ENCODE measurements around the gene NPAS3.

Gene NPAS3

GRCh38 chr14:32934881-32935633 is 3.6 kb upstream of the NPAS3 start:
- no peak overlapping the region for H3K27ac ChIP-seq
- no peak for DNase-seq (ENCODE audit: low spot score)
- TF ChIP-seq, protein P1, sequence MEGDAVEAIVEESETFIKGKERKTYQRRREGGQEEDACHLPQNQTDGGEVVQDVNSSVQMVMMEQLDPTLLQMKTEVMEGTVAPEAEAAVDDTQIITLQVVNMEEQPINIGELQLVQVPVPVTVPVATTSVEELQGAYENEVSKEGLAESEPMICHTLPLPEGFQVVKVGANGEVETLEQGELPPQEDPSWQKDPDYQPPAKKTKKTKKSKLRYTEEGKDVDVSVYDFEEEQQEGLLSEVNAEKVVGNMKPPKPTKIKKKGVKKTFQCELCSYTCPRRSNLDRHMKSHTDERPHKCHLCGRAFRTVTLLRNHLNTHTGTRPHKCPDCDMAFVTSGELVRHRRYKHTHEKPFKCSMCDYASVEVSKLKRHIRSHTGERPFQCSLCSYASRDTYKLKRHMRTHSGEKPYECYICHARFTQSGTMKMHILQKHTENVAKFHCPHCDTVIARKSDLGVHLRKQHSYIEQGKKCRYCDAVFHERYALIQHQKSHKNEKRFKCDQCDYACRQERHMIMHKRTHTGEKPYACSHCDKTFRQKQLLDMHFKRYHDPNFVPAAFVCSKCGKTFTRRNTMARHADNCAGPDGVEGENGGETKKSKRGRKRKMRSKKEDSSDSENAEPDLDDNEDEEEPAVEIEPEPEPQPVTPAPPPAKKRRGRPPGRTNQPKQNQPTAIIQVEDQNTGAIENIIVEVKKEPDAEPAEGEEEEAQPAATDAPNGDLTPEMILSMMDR (conservative IDR thresholded peaks at IDR 0.05; ENCODE audit: low read depth) = no peak
- ChIA-PET POLR2A (ENCODE audit: low non-redundant PET) (no interaction called here), CTCF (interaction anchor here (0.6 to 0.7 kb wide), 2 partner anchors 77 to 867 kb away, joined by 3 read pairs; no protein-coding TSS in a partner anchor)

DNA sequence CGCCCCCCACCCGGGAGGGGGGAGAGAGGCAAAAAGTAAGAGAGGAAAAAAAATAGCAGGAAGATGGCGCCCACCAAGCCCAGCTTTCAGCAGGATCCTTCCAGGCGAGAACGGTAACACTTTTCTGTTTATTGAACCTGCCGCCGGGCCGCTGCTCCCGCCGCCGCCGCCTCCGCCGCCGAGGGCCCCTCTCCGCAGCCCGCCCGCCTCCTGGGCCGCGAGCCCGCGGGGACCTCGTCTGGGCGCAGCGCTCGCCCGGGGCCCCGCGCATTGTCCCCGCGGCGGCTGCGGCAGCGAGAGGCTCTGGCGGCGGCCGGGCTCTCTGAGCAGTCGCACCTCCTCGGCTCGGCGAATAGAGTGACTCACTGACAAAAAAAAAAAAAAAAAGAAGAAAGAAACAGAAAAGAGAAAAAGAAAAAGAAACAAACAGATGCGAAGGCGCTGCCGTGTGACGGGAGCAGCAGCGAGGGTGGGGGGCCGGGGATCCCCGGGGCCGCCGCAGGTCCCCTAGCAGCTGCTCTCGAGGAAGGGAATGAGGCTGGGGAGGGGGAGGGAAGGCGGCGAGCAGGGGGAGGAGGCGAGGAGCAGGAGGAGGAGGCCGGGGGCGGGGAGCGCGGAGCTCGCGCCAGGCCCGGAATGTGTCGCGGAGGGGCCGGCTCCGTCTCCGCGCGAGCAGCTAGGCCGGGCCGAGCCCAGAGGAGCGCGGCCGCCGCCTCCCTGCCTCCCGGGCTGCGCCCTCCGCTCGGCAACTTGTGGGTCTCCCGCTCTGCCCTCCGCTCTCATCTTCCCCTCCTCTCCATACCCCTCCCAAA is 781 bp downstream of the NPAS3 start:
- CTCF ChIA-PET = interaction anchor here (0.6 kb wide), 1 partner anchor 691 kb away, joined by 3 read pairs; no protein-coding TSS in a partner anchor
- no peak for DNase-seq (ENCODE audit: low spot score)
- POLR2A ChIA-PET (ENCODE audit: low non-redundant PET) = no interaction called here
- no peak overlapping the region for H3K27ac ChIP-seq
- TF ChIP-seq, protein P1 (conservative IDR thresholded peaks at IDR 0.05; ENCODE audit: low read depth) = no peak

- ChIA-PET POLR2A (ENCODE audit: low non-redundant PET) (no interaction called here), CTCF (interaction anchor here (0.6 kb wide), 1 partner anchor 690 kb away, joined by 3 read pairs; no protein-coding TSS in a partner anchor)
- DNase-seq (ENCODE audit: low spot score) = no peak
- H3K27ac ChIP-seq = no peak overlapping the region
- TF ChIP-seq, protein P1 (conservative IDR thresholded peaks at IDR 0.05; ENCODE audit: low read depth) = no peak
Observed at GRCh38 chr14:32940066-32940651, 1.5 kb downstream of the NPAS3 start.

DNA sequence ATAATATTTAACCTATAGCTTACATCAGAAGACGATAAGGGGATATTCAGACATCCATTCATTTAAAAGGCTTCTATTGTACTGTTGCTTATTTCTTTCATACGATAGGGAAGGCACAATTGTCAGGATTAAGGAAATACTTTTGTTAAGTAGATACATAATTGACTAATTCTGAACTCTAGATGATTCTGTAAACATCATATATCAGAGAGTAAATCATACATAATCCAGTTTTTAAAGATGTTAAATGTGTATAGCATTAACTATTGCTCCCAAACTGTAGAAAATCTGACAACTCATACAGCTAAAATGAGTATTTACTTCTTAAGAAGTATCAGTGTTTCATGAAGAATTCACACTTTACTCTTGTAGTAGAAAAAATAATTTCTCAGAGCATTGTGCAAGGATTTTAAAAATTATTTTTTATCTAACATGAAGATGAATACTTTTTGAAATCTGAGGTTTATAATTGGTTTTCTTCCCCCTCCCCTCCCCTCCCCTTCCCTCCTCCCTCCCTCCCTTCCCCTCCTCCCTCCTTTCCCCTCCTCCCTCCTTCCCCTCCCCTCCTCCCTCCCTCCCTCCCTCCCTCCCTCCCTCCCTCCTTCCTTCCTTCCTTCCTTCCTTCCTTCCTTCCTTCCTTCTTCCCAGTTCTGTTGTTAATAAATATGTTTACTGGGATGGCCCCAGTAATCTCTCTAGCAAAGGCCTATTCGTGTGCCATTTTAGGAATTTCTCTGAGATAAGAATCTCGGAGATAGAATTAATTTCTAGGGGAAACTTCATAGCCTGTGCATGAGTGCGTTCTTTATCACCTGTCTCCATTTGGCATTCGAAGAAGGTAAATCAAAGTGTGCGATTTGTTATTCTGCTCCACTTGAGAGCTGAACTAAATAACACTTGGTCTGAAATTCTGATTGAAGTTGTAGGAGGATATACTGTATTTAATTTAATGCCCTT is 2.3 kb downstream of the NPAS3 start:
- no peak overlapping the region for H3K27ac ChIP-seq
- DNase-seq (ENCODE audit: low spot score) = no peak
- TF ChIP-seq, protein P1 (conservative IDR thresholded peaks at IDR 0.05; ENCODE audit: low read depth) = no peak
- POLR2A ChIA-PET (ENCODE audit: low non-redundant PET) = no interaction called here
- CTCF ChIA-PET = no interaction called here

GRCh38 chr14:32941668-32942065 is 3.0 kb downstream of the NPAS3 start:
- TF ChIP-seq, protein P1 (conservative IDR thresholded peaks at IDR 0.05; ENCODE audit: low read depth) = no peak
- H3K27ac ChIP-seq = no peak overlapping the region
- CTCF ChIA-PET = no interaction called here
- no peak for DNase-seq (ENCODE audit: low spot score)
- POLR2A ChIA-PET (ENCODE audit: low non-redundant PET) = no interaction called here

Measured in RWPE1 (cell line).